K562 treated with DMSO at 1 percent for 48 hours (cell line): Measurements from ENCODE around the gene MRPS25. TPM values are rescaled to one million over a fixed set of nuclear protein-coding genes. Genes with fewer than 3 reads are reported as not detected.

Experiments used
- total RNA-seq: library from RNA; unstranded; fragments of 300-600 nt; gene quantifications from 2 replicates; pipeline ENCODE4 v1.2.3, GENCODE V29; 2022; ENCODE audit warnings: low replicate concordance; ENCODE audit errors: extremely low read depth

The MRPS25 gene
- not detected in 2 replicates for total RNA-seq

GRCh38 chr3:15064835-15065549, at the start of gene MRPS25:
Gene MRPS25 (minus strand): TSS chr3:15065315. CDS start chr3:15065194, 121 bp downstream.

GRCh38 chr3:15098503-15099363, 33.6 kb upstream of the MRPS25 start, which contains the start of gene RBSN:
Gene RBSN (minus strand): TSS chr3:15099148. CDS start chr3:15096120, 3,028 bp downstream.

Other genes with a start within 250 kb of the MRPS25 start
- not detected in 2 replicates for gene FGD5, start 246.4 kb downstream of the MRPS25 start, total RNA-seq
- not detected in 2 replicates for gene NR2C2, start 117.7 kb downstream of the MRPS25 start, total RNA-seq
- not detected in 2 replicates for gene RBSN, start 33.8 kb upstream of the MRPS25 start, total RNA-seq
- gene CAPN7, start 140.9 kb upstream of the MRPS25 start, total RNA-seq = not detected in 2 replicates